ENCODE measurements around the gene ZBTB46.

The ZBTB46 gene

GRCh38 chr20:63839620-63840019 is 8.6 kb upstream of the ZBTB46 start:
- H3K27ac ChIP-seq: no peak overlapping the region
- no peak for TF ChIP-seq ZFX (IDR thresholded peaks at IDR 0.05; ENCODE audit: borderline replicate concordance)
- no peak for TF ChIP-seq CTCF (IDR thresholded peaks at IDR 0.05)

- H3K27ac ChIP-seq: no peak overlapping the region
- TF ChIP-seq CTCF (IDR thresholded peaks at IDR 0.05) (no peak), ZFX (IDR thresholded peaks at IDR 0.05; ENCODE audit: borderline replicate concordance) (no peak)
These were observed 6.4 kb upstream of the ZBTB46 start for GRCh38 chr20:63837479-63837878.

GRCh38 chr20:63836458-63837344 is 5.6 kb upstream of the ZBTB46 start:
- no peak overlapping the region for H3K27ac ChIP-seq
- TF ChIP-seq ZFX (IDR thresholded peaks at IDR 0.05; ENCODE audit: borderline replicate concordance) (no peak), CTCF (IDR thresholded peaks at IDR 0.05) (no peak)

- no peak overlapping the region for H3K27ac ChIP-seq
These were observed 4.2 kb upstream of the ZBTB46 start for GRCh38 chr20:63835021-63835858.

GRCh38 chr20:63834491-63834880 is 3.4 kb upstream of the ZBTB46 start:
- TF ChIP-seq CTCF (IDR thresholded peaks at IDR 0.05) (no peak), ZFX (IDR thresholded peaks at IDR 0.05; ENCODE audit: borderline replicate concordance) (no peak)
- no peak overlapping the region for H3K27ac ChIP-seq

More at GRCh38 chr20:63835021-63835858, 4.2 kb upstream of the ZBTB46 start:
- TF ChIP-seq ZFX (IDR thresholded peaks at IDR 0.05; ENCODE audit: borderline replicate concordance): no peak
- no peak for TF ChIP-seq CTCF (IDR thresholded peaks at IDR 0.05)

GRCh38 chr20:63833776-63834490 is 2.9 kb upstream of the ZBTB46 start:
- TF ChIP-seq CTCF (IDR thresholded peaks at IDR 0.05) (no peak), ZFX (IDR thresholded peaks at IDR 0.05; ENCODE audit: borderline replicate concordance) (no peak)
- H3K27ac ChIP-seq: no peak overlapping the region

All from 22Rv1 (cell line).